ENCODE data around the gene C3orf38.

The C3orf38 gene

GRCh38 chr3:88192631-88193030 is 42.9 kb downstream of the C3orf38 start:
- H3K27me3 ChIP-seq (ENCODE audit: insufficient read depth, low read length), result no peaks in the 10 kb centered on the region
- H3K4me1 ChIP-seq (ENCODE audit: insufficient read depth, low read length, severe bottlenecking), result no peaks in the 10 kb centered on the region
- H3K9me2 ChIP-seq (ENCODE audit: low read depth, low read length), result no peaks in the 10 kb centered on the region
- no peak for TF ChIP-seq CTCF (IDR thresholded peaks at IDR 0.05; ENCODE audit: low read length)
- TF ChIP-seq EZH2 (IDR thresholded peaks at IDR 0.05; ENCODE audit: borderline replicate concordance, low read length), result no peak
- no peaks in the 10 kb centered on the region for H3K9me3 ChIP-seq (ENCODE audit: low read length)
- no peaks in the 10 kb centered on the region for H4K20me1 ChIP-seq (ENCODE audit: insufficient read depth, low read length)
- no peaks in the 10 kb centered on the region for H3F3A ChIP-seq (ENCODE audit: insufficient read depth, low read length)
- no peak overlapping the region for H3K4me2 ChIP-seq (ENCODE audit: low read length)
- no peak overlapping the region for H3K4me3 ChIP-seq (ENCODE audit: low read depth, low read length, poor library complexity, severe bottlenecking)
- no peaks in the 10 kb centered on the region for H3K36me3 ChIP-seq (ENCODE audit: insufficient read depth, low read length)
- no peak overlapping the region for H3K9ac ChIP-seq (ENCODE audit: low read length)
- H3K79me2 ChIP-seq (ENCODE audit: insufficient read depth, low read length), result no peaks in the 10 kb centered on the region
- no peak overlapping the region for H2AFZ ChIP-seq (ENCODE audit: low read length)
- no peak overlapping the region for H3K27ac ChIP-seq (ENCODE audit: low read depth, low read length, poor library complexity, severe bottlenecking)

GRCh38 chr3:88195951-88196434 is 46.2 kb downstream of the C3orf38 start:
- no peaks in the 10 kb centered on the region for H3K27me3 ChIP-seq (ENCODE audit: insufficient read depth, low read length)
- no peaks in the 10 kb centered on the region for H3K9me3 ChIP-seq (ENCODE audit: low read length)
- no peak for TF ChIP-seq CTCF (IDR thresholded peaks at IDR 0.05; ENCODE audit: low read length)
- TF ChIP-seq EZH2 (IDR thresholded peaks at IDR 0.05; ENCODE audit: borderline replicate concordance, low read length), result no peak
- H3K27ac ChIP-seq (ENCODE audit: low read depth, low read length, poor library complexity, severe bottlenecking), result no peak overlapping the region
- H3K36me3 ChIP-seq (ENCODE audit: insufficient read depth, low read length), result no peaks in the 10 kb centered on the region
- H3K79me2 ChIP-seq (ENCODE audit: insufficient read depth, low read length), result no peaks in the 10 kb centered on the region
- H3K9me2 ChIP-seq (ENCODE audit: low read depth, low read length), result no peaks in the 10 kb centered on the region
- no peak overlapping the region for H3K4me3 ChIP-seq (ENCODE audit: low read depth, low read length, poor library complexity, severe bottlenecking)
- H3F3A ChIP-seq (ENCODE audit: insufficient read depth, low read length), result no peaks in the 10 kb centered on the region
- no peaks in the 10 kb centered on the region for H4K20me1 ChIP-seq (ENCODE audit: insufficient read depth, low read length)
- H3K4me1 ChIP-seq (ENCODE audit: insufficient read depth, low read length, severe bottlenecking), result no peaks in the 10 kb centered on the region
- no peak overlapping the region for H2AFZ ChIP-seq (ENCODE audit: low read length)
- H3K4me2 ChIP-seq (ENCODE audit: low read length), result no peak overlapping the region
- H3K9ac ChIP-seq (ENCODE audit: low read length), result no peak overlapping the region

- H3K9ac ChIP-seq (ENCODE audit: low read length), result no peak overlapping the region
- H2AFZ ChIP-seq (ENCODE audit: low read length), result no peak overlapping the region
- no peak overlapping the region for H3K4me3 ChIP-seq (ENCODE audit: low read depth, low read length, poor library complexity, severe bottlenecking)
- no peaks in the 10 kb centered on the region for H3K9me2 ChIP-seq (ENCODE audit: low read depth, low read length)
- H3K27me3 ChIP-seq (ENCODE audit: insufficient read depth, low read length), result no peaks in the 10 kb centered on the region
- H3K36me3 ChIP-seq (ENCODE audit: insufficient read depth, low read length), result no peaks in the 10 kb centered on the region
- H3K79me2 ChIP-seq (ENCODE audit: insufficient read depth, low read length), result no peaks in the 10 kb centered on the region
- H3K27ac ChIP-seq (ENCODE audit: low read depth, low read length, poor library complexity, severe bottlenecking), result no peak overlapping the region
- no peaks in the 10 kb centered on the region for H3K4me1 ChIP-seq (ENCODE audit: insufficient read depth, low read length, severe bottlenecking)
- TF ChIP-seq CTCF (IDR thresholded peaks at IDR 0.05; ENCODE audit: low read length) (no peak), EZH2 (IDR thresholded peaks at IDR 0.05; ENCODE audit: borderline replicate concordance, low read length) (no peak)
- no peak overlapping the region for H3K4me2 ChIP-seq (ENCODE audit: low read length)
- no peaks in the 10 kb centered on the region for H3K9me3 ChIP-seq (ENCODE audit: low read length)
- no peaks in the 10 kb centered on the region for H3F3A ChIP-seq (ENCODE audit: insufficient read depth, low read length)
- no peaks in the 10 kb centered on the region for H4K20me1 ChIP-seq (ENCODE audit: insufficient read depth, low read length)
Measured at GRCh38 chr3:88198121-88198520, 48.4 kb downstream of the C3orf38 start.

Data from OCI-LY1 (cell line).